Measurements from ENCODE around the gene IL1A.

Gene IL1A

GRCh38 chr2:112733456-112733855 is 50.8 kb downstream of the IL1A start:
- DNase-seq (ENCODE audit: low read depth in 1 of 2, low spot score in 1 of 2): no peak
- no peak for TF ChIP-seq JUND (IDR thresholded peaks at IDR 0.05; ENCODE audit: low read depth)
- in situ Hi-C loops (cut with HindIII; ENCODE audit: low pct_unique_long_range_greater_than_20kb, low sequenced_read_pairs): no loop called here

GRCh38 chr2:112731479-112731878 is 52.8 kb downstream of the IL1A start:
- TF ChIP-seq JUND (IDR thresholded peaks at IDR 0.05; ENCODE audit: low read depth): no peak
- in situ Hi-C loops (cut with HindIII; ENCODE audit: low pct_unique_long_range_greater_than_20kb, low sequenced_read_pairs): no loop called here

GRCh38 chr2:112730791-112731190 is 53.5 kb downstream of the IL1A start:
- in situ Hi-C loops (cut with HindIII; ENCODE audit: low pct_unique_long_range_greater_than_20kb, low sequenced_read_pairs): no loop called here
- TF ChIP-seq JUND (IDR thresholded peaks at IDR 0.05; ENCODE audit: low read depth): no peak
- no peak for DNase-seq (ENCODE audit: low read depth in 1 of 2, low spot score in 1 of 2)

More at GRCh38 chr2:112731479-112731878, 52.8 kb downstream of the IL1A start:
- DNase-seq (ENCODE audit: low read depth in 1 of 2, low spot score in 1 of 2): no peak

- in situ Hi-C loops (cut with HindIII; ENCODE audit: low pct_unique_long_range_greater_than_20kb, low sequenced_read_pairs): no loop called here
- TF ChIP-seq JUND (IDR thresholded peaks at IDR 0.05; ENCODE audit: low read depth): no peak
- no peak for DNase-seq (ENCODE audit: low read depth in 1 of 2, low spot score in 1 of 2)
These were observed 54.1 kb downstream of the IL1A start for GRCh38 chr2:112730216-112730615.

- in situ Hi-C loops (cut with HindIII; ENCODE audit: low pct_unique_long_range_greater_than_20kb, low sequenced_read_pairs): no loop called here
- TF ChIP-seq JUND (IDR thresholded peaks at IDR 0.05; ENCODE audit: low read depth): no peak
- no peak for DNase-seq (ENCODE audit: low read depth in 1 of 2, low spot score in 1 of 2)
These were observed 55.7 kb downstream of the IL1A start for GRCh38 chr2:112728378-112729175.

- DNase-seq (ENCODE audit: low read depth in 1 of 2, low spot score in 1 of 2): no peak
- TF ChIP-seq JUND (IDR thresholded peaks at IDR 0.05; ENCODE audit: low read depth): no peak
- in situ Hi-C loops (cut with HindIII; ENCODE audit: low pct_unique_long_range_greater_than_20kb, low sequenced_read_pairs): no loop called here
These were observed 56.3 kb downstream of the IL1A start for GRCh38 chr2:112728029-112728362.

- in situ Hi-C loops (cut with HindIII; ENCODE audit: low pct_unique_long_range_greater_than_20kb, low sequenced_read_pairs): no loop called here
These were observed 56.8 kb downstream of the IL1A start for GRCh38 chr2:112727276-112728028.

GRCh38 chr2:112726487-112727190 is 57.7 kb downstream of the IL1A start:
- in situ Hi-C loops (cut with HindIII; ENCODE audit: low pct_unique_long_range_greater_than_20kb, low sequenced_read_pairs): no loop called here
- no peak for TF ChIP-seq JUND (IDR thresholded peaks at IDR 0.05; ENCODE audit: low read depth)
- DNase-seq (ENCODE audit: low read depth in 1 of 2, low spot score in 1 of 2): peak; percentile 89 to 93

More at GRCh38 chr2:112727276-112728028, 56.8 kb downstream of the IL1A start:
- TF ChIP-seq JUND (IDR thresholded peaks at IDR 0.05; ENCODE audit: low read depth): no peak
- no peak for DNase-seq (ENCODE audit: low read depth in 1 of 2, low spot score in 1 of 2)

- peak in 1 of 2 experiments; percentile 6 for DNase-seq (ENCODE audit: low read depth in 1 of 2, low spot score in 1 of 2)
- in situ Hi-C loops (cut with HindIII; ENCODE audit: low pct_unique_long_range_greater_than_20kb, low sequenced_read_pairs): no loop called here
- no peak for TF ChIP-seq JUND (IDR thresholded peaks at IDR 0.05; ENCODE audit: low read depth)
These were observed 58.5 kb downstream of the IL1A start for GRCh38 chr2:112725545-112726457.

GRCh38 chr2:112724591-112725525 is 59.4 kb downstream of the IL1A start:
- peak in 1 of 2 experiments; percentile 12 for DNase-seq (ENCODE audit: low read depth in 1 of 2, low spot score in 1 of 2)

GRCh38 chr2:112723995-112724394 is 60.3 kb downstream of the IL1A start:
- in situ Hi-C loops (cut with HindIII; ENCODE audit: low pct_unique_long_range_greater_than_20kb, low sequenced_read_pairs): no loop called here
- TF ChIP-seq JUND (IDR thresholded peaks at IDR 0.05; ENCODE audit: low read depth): no peak
- DNase-seq (ENCODE audit: low read depth in 1 of 2, low spot score in 1 of 2): no peak

More at GRCh38 chr2:112724591-112725525, 59.4 kb downstream of the IL1A start:
- TF ChIP-seq JUND (IDR thresholded peaks at IDR 0.05; ENCODE audit: low read depth): no peak
- in situ Hi-C loops (cut with HindIII; ENCODE audit: low pct_unique_long_range_greater_than_20kb, low sequenced_read_pairs): no loop called here
